NCI-H510A treated with DMSO at 0.1 percent for 48 hours (cell line): ENCODE measurements around the gene CTSW.
A peak's percentile ranks its signal among the peaks of the same experiment; 100 is the strongest.

Experiments used
- DNase-seq: peaks from one replicate; lab custom pipeline; 2025; lab: John Stamatoyannopoulos, UW

CTSW gene

DNA sequence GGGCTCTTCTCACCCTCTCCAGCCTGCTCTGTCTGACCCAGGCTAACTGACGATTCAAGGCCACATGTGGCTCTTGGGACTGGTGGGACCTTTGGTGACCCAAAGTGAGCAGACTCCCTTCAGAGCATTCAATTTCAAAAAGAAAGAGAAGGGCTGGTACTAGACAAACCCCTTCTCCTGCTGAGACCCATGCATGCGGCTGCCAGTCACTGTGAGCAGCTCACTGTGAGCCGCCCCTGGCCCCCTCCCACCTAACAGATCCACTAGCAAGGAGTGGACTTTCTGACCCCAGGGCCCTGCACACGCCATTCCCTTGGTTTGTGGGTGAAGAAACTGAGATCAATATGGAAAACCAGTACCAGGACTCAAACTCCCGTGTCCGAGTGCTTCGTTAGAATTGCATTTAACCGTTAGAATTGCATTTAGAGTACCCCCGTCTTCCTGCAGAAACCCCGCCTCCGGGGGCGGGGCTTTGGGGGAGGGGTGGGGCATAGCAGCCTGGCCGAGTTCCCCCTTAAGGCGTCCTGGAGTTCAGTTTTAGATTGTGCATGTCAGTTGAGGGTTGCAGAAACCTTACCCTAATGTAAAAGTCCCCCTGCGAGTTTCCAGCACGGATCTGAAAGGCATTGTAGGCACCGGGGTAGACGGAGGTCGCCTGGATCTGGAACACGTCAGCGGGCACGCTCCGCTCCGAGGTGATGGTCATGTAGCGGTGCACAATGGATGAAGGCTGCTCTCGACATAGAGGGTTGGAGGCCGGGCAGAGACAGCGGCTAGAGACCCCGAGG is 12.2 kb upstream of the CTSW start:
- DNase-seq, result no peak

DNA sequence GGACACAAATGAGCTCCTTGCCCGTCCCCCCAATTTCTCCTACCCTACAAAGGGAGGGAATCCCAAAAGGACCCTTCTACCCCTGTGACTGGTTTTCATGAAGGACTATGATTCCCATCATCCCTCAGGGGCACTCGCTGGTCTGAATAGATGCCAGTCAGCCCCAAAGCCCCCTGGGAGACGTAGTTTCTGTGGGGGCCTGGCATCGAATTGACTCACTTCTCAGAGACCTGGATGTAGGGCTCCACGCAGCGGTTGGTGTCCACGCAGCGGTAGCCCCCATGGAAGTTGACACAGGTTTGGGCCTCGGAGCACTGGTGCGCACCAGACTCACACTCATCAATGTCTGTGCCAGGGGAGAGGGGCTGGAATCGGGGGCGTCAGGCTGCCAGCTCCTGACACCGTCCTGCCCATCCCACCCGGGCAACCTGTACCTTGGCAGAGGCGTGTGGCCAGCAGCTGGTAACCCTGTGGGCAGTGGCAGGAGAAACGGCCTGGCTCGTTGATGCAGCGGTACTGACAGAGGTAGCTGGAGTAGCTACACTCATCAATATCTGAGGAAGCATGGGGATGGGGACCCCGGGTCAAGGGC is 11.5 kb upstream of the CTSW start:
- no peak for DNase-seq

DNA sequence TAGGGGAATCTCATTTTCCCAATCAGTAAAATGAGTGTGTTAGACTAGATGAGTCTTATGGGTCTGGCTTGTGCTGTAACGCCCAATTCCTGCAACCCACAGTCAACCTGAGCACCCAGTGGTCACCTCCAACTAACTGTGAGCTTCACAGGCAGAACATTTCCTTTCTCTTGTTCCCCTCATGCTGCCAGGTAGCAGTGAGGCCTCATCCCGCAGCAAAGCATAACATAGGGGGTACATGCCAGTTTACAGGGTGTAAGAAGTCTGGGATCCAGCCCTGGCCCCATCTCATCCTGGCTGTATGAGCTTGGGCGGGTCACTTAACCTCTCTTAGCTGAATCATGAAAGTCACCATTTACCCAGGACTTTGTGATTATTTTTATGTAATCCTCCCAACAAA is 10.7 kb upstream of the CTSW start:
- no peak for DNase-seq

DNA sequence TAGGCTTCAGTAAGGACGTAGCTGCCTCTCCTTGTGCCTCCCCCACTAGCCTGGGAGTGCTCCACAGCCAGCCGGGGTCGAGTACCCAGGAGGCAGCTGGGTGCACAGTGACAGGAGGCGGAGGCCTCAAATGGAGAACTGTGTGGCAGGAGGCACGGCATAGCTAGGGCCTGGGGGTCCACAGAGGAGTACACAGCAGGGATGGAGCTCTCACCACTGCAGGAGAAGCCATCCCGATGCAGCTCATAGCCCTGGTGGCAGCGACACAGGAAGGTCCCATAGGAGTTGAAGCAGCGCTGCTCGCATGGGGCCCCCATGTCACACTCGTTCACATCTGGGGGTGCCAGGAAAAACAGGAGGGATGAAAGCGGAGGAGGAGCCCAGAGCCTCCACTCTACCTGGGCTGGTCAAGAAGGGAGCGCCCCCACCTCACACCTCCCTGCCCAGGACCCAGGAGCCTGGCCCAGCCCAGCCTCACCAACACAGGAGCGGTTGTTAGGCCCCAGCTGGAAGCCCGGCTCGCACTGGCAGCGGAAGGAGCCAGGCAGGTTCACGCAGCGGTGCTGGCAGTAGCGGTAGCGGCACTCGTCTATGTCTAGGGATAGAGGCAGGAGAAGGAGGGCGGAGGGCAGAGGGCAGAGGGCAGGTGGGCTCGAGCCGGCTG is 9.9 kb upstream of the CTSW start:
- DNase-seq, result no peak

DNA sequence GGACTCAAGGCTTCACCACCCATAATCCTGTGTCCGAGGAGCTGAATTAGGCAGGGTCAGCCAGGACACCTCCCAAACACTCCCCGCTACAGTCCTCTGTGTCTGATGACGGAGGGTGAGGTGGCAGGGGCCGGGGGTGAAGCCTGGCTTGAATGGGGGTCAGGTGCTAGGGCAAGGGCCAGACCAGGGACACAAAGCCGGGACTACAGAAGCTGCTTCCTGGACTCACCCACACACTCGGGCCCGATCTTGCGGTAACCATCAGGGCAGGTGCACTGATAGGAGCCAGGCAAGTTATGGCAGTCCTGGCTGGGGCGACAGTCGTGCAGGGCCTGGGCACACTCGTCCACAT is 9.4 kb upstream of the CTSW start:
- no peak for DNase-seq

DNA sequence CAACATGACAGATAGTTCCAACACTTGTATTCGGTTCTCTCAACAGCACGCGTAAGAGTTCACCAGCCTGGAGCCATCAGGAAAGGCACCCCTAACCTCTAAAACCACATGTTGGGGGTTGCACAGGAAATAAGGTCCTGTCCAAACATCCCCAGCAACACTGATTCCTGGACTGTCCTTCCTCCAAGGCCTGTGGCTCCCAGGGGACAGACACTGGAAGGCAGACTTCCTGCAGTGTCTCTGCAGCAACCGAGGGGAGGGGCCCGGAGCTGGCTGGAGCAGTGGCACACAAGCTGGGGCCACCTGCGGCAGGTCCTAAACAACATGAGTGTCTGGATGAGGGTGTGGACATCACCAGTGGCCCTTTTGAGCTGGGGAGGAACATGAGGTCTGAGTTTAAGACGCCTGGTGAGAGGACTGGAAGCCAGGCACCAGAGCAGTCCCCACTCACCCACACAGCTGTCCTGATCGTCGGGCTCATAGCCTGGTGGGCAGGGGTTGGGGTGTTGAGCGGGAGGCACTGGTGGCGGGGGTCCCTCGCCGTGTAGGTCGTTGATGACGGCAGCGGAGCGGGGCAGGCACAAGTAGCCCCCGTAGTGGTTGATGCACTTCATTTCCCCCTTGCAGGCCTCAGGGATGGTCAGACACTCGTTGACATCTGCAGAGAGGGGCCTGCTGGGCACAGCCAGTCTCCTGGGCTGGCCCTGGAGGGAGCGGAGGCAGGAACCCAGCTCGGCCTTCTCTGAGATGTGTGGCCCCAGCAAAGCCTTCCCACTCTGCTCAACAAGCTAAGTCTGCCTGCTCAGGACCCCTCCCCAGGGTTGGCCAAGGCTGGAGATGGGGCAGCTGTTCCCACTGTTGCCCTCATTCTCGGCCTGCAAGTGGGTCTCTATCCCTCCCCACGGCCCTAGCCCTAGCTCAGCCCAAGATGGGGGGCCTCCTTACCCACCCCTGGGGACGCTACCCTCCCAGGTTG is 8.6 kb upstream of the CTSW start:
- DNase-seq, result peak; percentile 25

DNA sequence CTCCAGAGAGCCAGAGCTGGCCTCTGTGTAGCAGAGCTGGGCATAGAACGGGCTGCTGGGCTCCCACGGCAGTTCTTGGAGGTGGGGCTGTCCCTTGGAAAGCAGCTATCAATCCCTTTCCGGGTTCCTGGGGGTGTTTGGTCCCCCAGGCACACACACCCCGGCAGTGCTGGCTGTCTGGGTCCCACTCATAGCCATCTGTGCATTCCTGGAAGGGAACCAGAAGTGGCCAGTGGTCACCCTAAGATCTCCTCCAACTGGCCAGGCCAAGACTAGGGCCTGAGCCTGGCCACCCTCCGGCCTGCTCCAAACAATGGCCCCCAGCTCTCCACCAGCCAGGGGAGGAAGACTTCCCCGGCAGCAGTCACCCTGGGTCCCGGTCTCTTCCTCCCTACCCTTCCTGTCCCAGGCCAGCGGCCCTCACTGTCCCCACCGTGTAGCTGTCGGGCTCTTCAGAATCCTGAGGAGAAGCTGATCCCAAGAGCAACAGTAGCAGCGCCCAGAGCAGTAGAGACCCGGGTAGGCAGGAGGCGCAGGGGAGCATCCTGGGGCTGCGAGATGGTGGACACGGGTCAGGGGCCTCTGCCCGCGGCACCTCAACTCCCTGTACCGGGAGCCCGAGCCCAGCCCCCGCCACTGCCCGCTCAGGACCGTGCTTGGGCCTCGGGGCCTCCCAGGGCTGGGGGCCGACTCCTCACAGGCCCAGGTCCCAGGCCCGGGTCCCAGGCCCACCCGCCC is 7.7 kb upstream of the CTSW start:
- no peak for DNase-seq

DNA sequence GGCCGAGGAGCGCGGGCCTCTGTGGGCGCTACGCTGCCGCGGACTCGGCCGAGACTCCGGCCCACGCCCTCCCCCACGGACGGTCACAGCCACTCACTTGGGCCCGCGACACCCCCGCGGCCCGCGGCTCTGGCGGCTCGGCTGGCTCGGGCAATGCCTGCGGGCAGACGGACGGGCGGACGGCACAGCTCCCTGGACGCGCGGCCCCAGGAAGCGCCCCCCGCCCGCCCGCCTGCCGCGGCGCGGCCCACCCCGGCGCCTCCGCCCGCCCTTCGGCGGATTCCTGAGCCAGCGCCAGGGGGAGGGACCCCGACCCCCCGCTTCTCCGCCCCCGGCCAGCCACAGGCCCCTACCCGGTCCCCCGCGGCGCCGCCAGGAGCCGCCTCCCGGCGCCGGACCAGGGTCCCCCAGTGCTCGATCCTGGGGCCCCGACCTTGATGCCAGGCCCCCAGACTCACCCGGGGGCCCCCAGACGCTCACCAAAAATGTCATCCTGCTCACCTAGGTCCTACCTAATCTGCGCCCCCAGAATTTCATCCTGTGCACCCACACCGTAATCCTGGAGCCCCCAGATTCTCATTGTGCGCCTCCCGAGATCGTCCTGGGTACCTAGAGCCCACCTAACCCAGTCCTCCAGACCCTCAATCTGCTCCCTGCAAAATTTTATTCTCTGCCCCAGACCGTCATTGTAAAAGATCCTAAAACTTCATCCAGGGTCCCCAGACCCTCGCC is 6.9 kb upstream of the CTSW start, which contains the start of gene EFEMP2:
Gene EFEMP2 (minus strand): TSS at position 215 of the 732 bp plus-strand sequence. CDS start 446 bp downstream, outside the sequence.
- no peak for DNase-seq

DNA sequence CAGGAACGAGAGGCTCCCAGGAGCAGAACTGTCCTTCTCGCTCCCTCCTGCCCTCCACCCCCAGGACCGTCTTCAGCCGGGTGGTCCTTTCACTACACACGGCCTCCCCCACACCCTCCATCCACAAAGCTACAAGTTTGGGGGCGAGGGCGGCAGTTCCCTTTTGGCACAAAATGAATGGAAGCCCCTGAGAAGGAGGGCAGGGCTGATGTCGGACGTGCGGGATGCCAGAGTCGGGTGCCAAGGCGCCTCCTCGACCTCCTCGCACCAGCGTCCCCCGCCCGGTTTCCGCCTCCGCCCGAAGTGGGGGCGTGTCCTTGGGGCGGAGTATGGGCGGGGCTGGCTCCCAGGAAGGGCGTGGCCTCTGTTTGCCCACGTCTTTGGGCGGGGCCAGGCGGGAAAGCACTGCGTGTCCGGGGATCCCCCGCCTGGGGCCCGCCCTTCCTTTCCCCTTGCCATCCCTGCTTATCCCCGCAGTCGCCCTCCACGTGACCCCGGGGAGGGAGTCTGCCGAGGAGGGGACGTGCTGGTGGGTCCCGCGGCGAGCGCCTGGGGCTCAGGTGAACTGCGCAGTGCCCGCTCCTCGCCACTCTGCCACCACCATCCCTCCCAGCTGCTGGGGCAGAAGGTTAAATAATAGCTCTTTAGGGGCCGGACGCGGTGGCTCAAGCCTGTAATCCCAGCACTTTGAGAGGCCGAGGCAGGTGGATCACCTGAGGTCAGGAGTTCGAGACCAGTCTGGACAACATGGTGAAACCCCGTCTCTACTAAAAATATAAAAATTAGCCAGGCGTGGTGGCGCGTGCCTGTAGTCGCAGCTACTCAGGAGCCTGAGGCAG is 6.1 kb upstream of the CTSW start:
- peak; percentile 87 for DNase-seq

DNA sequence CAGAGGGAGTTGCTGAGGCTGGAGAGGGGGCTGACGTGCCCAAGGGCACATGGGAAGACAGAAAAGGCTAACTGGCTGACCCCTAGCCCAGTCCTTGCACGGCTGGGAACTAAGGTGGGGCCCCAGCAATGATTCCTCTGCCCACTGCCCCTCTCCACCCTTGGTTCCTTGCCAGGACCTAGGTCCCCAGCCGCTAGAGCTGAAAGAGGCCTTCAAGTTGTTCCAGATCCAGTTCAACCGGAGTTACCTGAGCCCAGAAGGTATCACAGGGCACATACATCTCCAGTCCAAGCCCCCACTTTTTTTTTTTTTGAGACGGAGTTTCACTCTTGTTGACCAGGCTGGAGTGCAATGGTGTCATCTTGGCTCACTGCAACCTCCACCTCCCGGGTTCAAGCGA is 390 bp downstream of the CTSW start:
- DNase-seq, result no peak

DNA sequence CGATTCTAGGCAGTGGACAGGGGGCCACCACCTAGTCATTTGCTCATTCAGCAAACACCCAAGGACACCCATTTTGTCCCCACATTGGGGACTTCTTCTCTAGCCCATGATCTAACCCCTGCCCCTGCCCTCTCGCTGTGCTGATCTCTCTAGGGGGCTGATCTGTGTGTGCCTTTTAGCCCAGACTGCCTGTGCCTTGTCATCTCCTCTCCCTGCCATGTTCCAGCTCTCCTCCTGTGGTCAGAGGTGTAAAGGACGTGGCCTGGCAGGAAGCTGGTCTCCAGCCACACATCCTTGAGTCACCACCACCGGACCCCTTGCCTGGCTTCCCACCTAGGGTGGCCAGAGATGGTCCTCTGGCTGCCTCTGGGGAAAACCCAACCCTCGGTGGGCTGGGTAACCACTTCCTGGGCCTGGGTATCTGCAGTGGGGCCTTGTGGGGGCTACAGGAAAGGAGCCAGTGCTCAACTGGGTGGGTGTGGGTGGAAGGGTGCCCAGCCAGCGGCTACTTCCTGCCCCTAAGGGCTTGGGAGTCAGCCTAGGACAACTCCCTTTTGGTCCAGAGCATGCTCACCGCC is 1.3 kb downstream of the CTSW start:
- DNase-seq, result no peak

DNA sequence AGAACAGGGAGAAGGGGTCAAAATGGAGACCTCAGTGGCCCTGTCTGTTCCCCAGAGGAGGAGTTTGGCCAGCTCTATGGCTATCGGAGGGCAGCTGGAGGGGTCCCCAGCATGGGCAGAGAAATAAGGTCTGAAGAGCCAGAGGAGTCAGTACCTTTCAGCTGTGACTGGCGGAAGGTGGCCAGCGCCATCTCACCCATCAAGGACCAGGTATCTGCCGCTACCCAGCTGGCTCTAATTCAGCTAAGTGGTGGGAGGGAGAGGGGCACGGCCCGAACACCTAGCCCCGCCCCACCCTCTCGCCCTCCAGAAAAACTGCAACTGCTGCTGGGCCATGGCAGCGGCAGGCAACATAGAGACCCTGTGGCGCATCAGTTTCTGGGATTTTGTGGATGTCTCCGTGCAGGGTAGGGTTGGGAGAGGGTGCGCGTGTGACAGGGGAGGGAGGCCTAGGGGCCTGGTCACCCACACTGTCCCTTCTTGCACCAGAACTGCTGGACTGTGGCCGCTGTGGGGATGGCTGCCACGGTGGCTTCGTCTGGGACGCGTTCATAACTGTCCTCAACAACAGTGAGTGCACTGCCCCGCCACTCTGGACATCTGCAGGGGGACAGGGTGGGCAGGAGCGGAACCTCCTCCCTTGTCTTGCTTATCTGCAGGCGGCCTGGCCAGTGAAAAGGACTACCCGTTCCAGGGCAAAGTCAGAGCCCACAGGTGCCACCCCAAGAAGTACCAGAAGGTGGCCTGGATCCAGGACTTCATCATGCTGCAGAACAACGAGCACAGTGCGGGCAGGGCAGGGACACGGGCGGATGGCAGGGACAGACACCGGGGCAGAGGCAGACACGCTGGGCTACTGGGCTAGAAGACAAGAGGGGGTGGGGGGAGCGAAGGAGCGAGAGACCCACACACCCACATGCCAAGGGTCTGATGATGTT is 2.8 kb downstream of the CTSW start:
- no peak for DNase-seq

DNA sequence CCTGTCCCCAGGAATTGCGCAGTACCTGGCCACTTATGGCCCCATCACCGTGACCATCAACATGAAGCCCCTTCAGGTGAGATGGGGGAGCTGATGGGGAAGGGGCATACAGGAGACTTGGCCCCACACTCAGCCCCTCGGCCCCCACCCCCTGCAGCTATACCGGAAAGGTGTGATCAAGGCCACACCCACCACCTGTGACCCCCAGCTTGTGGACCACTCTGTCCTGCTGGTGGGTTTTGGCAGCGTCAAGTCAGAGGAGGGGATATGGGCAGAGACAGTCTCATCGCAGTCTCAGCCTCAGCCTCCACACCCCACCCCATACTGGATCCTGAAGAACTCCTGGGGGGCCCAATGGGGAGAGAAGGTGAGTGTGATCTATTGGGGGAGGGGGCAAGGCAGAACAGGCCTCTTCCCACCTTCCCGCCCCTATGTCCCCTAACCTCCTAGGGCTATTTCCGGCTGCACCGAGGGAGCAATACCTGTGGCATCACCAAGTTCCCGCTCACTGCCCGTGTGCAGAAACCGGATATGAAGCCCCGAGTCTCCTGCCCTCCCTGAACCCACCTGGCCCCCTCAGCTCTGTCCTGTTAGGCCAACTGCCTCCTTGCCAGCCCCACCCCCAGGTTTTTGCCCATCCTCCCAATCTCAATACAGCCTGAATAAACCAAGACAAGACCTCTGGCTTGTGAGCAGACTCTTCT is 3.6 kb downstream of the CTSW start:
- no peak for DNase-seq

DNA sequence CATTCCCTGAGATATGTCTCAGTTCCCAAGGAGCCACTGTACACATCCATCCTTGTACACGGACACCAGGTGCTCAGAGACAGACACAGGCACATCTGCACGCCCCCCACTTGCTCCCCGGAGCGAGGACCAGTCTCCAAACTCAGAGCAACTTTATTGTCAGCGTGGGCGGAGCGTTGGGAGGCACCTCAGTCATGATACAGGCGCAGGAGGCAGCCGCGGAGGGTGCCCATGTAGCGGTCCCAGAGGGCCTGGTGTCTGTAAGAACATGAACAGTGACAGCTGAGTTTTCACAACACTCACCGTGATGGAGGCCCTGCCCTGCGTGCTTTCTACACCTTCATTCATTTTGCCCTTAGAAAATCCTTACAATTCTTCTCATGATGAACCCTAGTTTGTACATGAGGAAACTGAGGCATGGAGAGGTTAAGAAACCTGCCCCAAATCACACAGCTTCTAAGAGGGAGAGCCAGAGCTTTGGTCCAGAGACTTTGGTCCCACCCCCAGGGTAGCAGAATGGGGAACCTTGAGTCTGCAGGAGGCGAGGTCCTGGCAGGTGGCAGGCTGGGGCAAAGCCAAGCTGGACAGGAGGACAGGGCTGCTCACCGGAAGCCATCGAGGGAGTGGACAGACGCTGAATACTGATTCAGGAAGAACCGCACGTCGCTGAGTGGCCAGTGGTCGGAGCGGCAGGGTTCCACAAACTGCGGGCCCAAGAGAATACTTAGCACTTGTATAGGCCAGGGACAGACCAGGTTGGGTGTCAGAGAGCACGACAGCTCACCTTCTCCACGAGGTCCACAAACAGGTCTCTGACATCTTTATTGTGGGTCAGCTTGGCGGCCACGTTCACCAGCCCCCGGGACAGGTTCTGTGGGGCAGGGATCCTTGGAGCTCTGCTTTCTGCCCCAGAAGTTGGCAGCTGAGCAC is 4.4 kb downstream of the CTSW start:
- DNase-seq, result no peak

DNA sequence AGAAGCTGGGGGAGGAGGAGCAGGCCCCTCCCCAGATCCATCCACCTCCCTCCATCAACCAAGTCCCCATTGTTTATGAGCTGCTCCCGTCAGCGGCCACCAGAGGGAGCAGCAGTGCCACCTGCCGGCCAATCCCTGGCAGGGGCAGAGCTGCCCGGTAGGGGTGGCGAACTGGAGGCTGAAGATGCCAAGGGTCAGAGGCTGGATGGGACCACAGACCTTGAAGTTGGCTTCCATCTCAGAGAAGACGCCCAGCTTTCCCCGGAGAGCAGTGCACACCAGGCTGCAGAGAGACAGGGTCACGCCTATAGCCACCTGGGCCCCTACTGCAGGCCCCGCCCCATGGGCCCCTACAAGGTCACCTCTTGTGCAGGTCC is 5.1 kb downstream of the CTSW start:
- DNase-seq, result peak; percentile 53

DNA sequence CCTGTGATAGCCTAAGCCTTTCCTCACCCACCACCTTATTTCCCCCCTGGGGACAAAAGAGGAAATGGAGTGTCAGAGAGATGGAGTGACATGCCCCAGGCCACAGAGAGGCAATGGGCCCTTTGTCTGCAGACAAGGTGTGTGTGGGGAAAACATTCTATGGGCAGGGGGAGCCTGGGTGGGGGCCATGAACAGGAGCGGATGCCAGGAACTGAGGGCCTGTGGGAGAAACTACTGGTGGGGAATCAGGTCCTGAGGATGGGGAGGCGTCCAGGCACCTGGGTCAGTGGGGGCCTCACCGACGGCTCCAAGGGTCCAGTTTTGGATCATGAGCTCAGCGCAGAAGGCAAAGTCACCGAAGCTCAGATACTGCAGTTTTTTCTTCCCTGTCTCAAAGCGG is 5.6 kb downstream of the CTSW start:
- DNase-seq, result no peak
